ENCODE data around the gene ADPRHL1.

GRCh38 chr13:113470073-113470472 lies 16.8 kb upstream of the ADPRHL1 start:
- no peak for TF ChIP-seq CTCF (conservative IDR thresholded peaks at IDR 0.05; ENCODE audit: low read depth, low read length)
- no peak for TF ChIP-seq EZH2 (IDR thresholded peaks at IDR 0.05; ENCODE audit: borderline replicate concordance, low read depth, low read length, poor library complexity, severe bottlenecking)
